ENCODE results near the gene TMEM31.

Gene TMEM31

GRCh38 chrX:103678199-103678993 is 32.3 kb upstream of the TMEM31 start:
- H3K4me3 ChIP-seq (ENCODE audit: low read length) = no peak overlapping the region
- TF ChIP-seq, protein P1, sequence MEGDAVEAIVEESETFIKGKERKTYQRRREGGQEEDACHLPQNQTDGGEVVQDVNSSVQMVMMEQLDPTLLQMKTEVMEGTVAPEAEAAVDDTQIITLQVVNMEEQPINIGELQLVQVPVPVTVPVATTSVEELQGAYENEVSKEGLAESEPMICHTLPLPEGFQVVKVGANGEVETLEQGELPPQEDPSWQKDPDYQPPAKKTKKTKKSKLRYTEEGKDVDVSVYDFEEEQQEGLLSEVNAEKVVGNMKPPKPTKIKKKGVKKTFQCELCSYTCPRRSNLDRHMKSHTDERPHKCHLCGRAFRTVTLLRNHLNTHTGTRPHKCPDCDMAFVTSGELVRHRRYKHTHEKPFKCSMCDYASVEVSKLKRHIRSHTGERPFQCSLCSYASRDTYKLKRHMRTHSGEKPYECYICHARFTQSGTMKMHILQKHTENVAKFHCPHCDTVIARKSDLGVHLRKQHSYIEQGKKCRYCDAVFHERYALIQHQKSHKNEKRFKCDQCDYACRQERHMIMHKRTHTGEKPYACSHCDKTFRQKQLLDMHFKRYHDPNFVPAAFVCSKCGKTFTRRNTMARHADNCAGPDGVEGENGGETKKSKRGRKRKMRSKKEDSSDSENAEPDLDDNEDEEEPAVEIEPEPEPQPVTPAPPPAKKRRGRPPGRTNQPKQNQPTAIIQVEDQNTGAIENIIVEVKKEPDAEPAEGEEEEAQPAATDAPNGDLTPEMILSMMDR (conservative IDR thresholded peaks at IDR 0.05; ENCODE audit: low read depth, low read length) = no peak
- no peak for DNase-seq (ENCODE audit: low read depth)

DNA sequence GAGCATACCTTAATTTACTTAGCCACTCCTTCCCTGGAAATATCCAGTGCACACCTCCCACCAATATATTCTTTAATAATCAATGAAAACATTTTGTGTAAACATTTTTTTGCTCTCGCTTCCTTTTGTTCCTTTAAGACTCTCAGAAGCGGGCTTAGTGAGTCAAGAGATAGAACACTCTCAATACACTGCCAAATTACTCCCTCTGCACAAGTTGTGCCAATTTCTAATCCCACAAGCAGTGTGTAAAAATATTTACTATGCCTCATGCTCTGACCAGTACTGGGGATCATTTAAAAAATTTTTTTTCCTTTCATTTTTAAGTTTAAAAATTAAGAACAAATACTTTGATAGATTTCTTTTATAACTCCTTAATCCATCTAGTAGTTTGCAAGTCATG is 29.3 kb upstream of the TMEM31 start:
- no peak for DNase-seq (ENCODE audit: low read depth)
- no peak overlapping the region for H3K4me3 ChIP-seq (ENCODE audit: low read length)
- TF ChIP-seq, protein P1 (conservative IDR thresholded peaks at IDR 0.05; ENCODE audit: low read depth, low read length) = no peak

GRCh38 chrX:103685396-103685795 is 25.3 kb upstream of the TMEM31 start:
- TF ChIP-seq, protein P1 (conservative IDR thresholded peaks at IDR 0.05; ENCODE audit: low read depth, low read length) = no peak
- peak overlapping the region; percentile 93 for H3K4me3 ChIP-seq (ENCODE audit: low read length)
- DNase-seq (ENCODE audit: low read depth) = no peak

DNA sequence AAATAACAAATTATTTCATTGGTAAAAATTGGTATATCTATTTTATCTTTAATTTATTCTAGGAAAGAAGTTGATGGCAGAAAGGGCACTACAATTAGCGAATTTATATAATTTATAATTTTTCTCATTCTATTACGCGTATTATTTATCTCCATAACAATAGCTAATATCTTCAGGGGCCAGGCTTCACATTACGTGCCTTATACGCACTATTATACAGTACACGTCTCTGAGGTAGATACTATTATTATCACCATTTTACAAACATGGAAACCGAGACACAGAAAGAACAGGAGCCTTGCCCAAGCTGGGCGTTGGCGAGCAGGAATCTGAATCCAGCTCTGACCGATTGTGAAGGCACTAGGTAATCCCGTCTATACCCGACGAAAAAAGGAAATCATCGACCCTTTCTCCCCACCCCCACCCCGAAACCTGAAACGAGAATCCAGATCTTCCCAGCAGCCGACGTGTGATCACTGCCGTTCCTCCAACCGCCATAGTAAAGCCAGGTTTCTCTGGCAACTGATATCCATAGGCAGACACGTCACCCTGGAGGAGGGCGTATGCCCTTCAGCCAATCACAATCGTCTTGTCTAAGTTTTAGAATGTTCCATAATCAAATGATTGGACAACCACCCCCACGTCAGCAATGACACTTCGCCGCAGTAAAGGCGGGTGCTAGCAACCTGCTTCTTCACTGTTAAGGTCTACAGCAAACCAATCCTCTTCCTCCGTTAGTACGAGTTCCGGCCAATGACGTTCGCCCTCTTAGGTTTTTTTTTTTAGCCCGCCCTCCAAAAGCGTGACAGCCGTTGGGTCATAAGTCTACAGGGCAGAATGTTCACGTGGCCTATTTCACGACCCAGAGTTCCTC is 24.3 kb upstream of the TMEM31 start, which contains the start of gene MORF4L2:
Gene MORF4L2, minus strand, starts transcription at position 501 of the 874 bp plus-strand sequence. CDS start 9,672 bp downstream, outside the sequence.
- peak; percentile 95 for DNase-seq (ENCODE audit: low read depth)
- H3K4me3 ChIP-seq (ENCODE audit: low read length) = peak within 1 kb of the TSS; percentile 93
- TF ChIP-seq, protein P1 (conservative IDR thresholded peaks at IDR 0.05; ENCODE audit: low read depth, low read length) = no peak

GRCh38 chrX:103687073-103687695 is 23.5 kb upstream of the TMEM31 start:
- H3K4me3 ChIP-seq (ENCODE audit: low read length) = peak overlapping the region; percentile 74

GRCh38 chrX:103687696-103688201 is 23.0 kb upstream of the TMEM31 start:
- H3K4me3 ChIP-seq (ENCODE audit: low read length) = peak overlapping the region; percentile 74
- peak; percentile 26 for DNase-seq (ENCODE audit: low read depth)
- TF ChIP-seq, protein P1 (conservative IDR thresholded peaks at IDR 0.05; ENCODE audit: low read depth, low read length) = peak; percentile 72

More at GRCh38 chrX:103687073-103687695, 23.5 kb upstream of the TMEM31 start:
- TF ChIP-seq, protein P1 (conservative IDR thresholded peaks at IDR 0.05; ENCODE audit: low read depth, low read length) = peak; percentile 33
- peak; percentile 31 for DNase-seq (ENCODE audit: low read depth)

All from retinal pigment epithelial cell (primary cell).